GM10248 (cell line): Measurements from ENCODE around the gene ATOH8.

Experiments used
- CTCF ChIA-PET: fragments of 300-600 bp; sonication (Branson Sonifier 250); formaldehyde crosslinking; extraction: SDS; loops from one replicate; lab custom pipeline; 2021; ENCODE audit warnings: antibody characterized with exemption; lab: Yijun Ruan, JAX
- POLR2A ChIA-PET: fragments of 350-650 bp; sonication (Branson Sonifier 250); formaldehyde crosslinking; extraction: SDS; loops from one replicate; lab custom pipeline; 2020; ENCODE audit warnings: antibody characterized with exemption; lab: Yijun Ruan, JAX
- DNase-seq: peaks from one replicate; pipeline ENCODE4 v3.0.0; 2012; ENCODE audit errors: extremely low spot score
- CTCF ChIP-seq: IDR thresholded peaks from 2 replicates; pipeline ENCODE4 v1.5.1; 2012; ENCODE audit warnings: mild to moderate bottlenecking, low read depth; ENCODE audit errors: extremely low read depth, missing control alignments, control extremely low read depth

Gene ATOH8

GRCh38 chr2:85769983-85770362 is 16.2 kb downstream of the ATOH8 start:
- no peak for DNase-seq
- ChIA-PET POLR2A (no interaction called here), CTCF (interaction anchor here (1.0 to 2.6 kb wide), 5 partner anchors 9 to 44 kb away, joined by 3 to 9 read pairs (median 5); no protein-coding TSS in a partner anchor)
- no peak for TF ChIP-seq CTCF

DNA sequence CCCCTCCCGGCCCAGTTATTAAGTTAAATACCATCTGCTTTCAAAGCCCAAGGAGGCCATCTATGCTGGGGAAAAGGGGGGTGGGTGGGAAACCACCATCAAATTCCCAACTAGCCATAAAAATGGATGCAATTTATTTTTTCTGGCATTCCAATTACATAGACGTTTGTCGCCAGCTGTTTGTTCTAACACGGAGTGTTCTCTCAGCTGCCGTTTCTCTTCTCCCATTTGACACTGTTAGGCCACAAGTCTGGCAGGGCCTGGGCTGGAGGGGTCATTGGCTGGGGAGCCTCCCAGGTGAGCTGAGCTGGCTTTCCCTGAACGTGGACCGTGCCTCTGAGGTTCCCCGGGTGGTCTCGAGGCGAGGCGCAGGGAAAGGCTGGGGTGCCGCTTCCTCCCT is 16.6 kb downstream of the ATOH8 start:
- ChIA-PET CTCF (interaction anchor here (1.0 to 2.6 kb wide), 4 partner anchors 9 to 44 kb away, joined by 3 to 9 read pairs (median 6); no protein-coding TSS in a partner anchor), POLR2A (no interaction called here)
- no peak for DNase-seq
- no peak for TF ChIP-seq CTCF

DNA sequence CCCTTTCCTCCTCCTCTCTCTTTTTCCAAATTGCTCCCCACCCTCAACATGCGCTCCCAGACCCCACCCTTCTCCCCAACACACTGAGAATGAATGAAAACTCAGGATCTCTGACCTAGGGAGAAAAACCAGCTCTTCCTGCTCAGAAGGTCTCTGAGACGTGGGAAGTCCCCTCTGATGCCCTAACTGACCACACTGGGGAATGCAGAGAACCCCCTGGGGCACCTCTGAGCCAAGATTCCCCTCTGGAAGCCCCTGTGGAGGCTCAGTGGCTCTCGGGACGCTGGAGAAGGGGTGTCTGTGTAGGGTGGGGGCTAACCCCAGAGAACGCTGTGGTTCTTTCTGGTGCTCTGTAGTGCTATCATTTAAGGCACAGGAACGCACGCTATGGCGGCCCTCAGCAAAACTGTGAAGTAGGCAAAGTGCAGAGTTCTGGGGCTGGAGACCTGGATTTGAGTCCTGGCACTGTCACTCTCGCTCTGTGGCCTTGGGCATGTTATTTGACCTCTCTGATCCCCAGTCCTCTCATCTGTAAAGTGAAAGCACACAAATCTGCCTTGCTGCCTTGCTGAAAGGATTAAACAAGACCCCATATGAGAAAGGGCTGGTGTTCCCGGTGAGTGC is 17.1 kb downstream of the ATOH8 start:
- DNase-seq, result no peak
- POLR2A ChIA-PET, result no interaction called here
- CTCF ChIA-PET, result interaction anchor here (2.3 to 2.6 kb wide), 2 partner anchors 42 to 43 kb away, joined by 8 to 10 read pairs; no protein-coding TSS in a partner anchor
- no peak for TF ChIP-seq CTCF

DNA sequence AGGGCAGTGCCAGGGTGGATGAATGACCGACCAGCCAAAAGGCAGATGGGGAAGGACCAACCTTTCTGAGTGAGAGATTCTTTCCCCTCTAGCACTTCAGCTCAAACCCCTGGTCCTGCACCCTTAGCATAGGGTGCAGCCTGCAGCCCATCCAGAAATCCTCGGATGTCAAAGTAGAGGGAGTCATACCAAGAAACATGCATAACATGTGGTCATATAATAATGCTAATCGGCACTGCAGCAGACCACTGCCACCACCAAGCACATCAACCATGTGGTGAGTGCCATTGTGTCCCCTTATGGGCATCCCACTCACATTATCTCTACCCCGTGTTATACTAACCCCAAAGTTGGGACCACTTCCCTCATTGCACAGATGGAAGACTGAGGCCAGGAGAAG is 17.7 kb downstream of the ATOH8 start:
- CTCF ChIA-PET, result interaction anchor here (2.3 to 2.6 kb wide), 2 partner anchors 42 to 43 kb away, joined by 8 to 10 read pairs; no protein-coding TSS in a partner anchor

GRCh38 chr2:85772019-85772745 is 18.4 kb downstream of the ATOH8 start:
- ChIA-PET CTCF (interaction anchor here (0.7 to 2.3 kb wide), 2 partner anchors 32 to 43 kb away, joined by 3 to 10 read pairs; no protein-coding TSS in a partner anchor), POLR2A (no interaction called here)
- DNase-seq, result no peak
- no peak for TF ChIP-seq CTCF

More for the DNA sequence above, 17.7 kb downstream of the ATOH8 start:
- TF ChIP-seq CTCF, result no peak
- no peak for DNase-seq
- POLR2A ChIA-PET, result no interaction called here

- ChIA-PET CTCF (interaction anchor here (2.3 kb wide), 1 partner anchor 44 kb away, joined by 10 read pairs; no protein-coding TSS in a partner anchor), POLR2A (no interaction called here)
- no peak for TF ChIP-seq CTCF
- no peak for DNase-seq
These were observed 19.2 kb downstream of the ATOH8 start for GRCh38 chr2:85772841-85773491.
